Inferior parietal cortex (tissue), 1 donor: ENCODE measurements around the gene MED13L.
"Not testable (repeated sequence)": the region's sequence is repeated elsewhere in the genome, so short reads cannot be mapped to it uniquely, and the experiment has no call there.

Source experiments
- DNase-seq: peaks from one replicate; pipeline ENCODE4 v3.0.0-alpha.2; 2016; ENCODE audit errors: extremely low spot score

The MED13L gene

DNA sequence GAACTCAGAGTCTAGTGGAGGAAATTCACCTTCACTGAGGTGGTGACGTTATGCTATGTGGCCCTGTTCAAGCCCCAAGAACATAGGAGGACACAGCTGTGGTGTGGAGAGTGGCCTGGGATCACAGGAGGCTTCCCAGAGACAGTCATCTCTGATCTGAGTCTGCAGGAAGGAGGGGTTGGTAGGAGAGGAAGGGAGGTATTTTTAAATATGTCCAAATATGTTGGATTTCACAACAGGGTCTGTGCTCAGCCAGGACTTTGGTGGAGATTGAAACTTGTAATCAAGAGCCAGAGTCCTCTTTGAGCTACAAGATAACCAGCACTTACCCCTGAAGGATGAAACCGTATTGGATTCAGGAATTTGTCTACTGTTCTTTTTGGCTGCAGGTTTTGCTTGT lies 26.4 kb upstream of the MED13L start:
- DNase-seq, result no peak

DNA sequence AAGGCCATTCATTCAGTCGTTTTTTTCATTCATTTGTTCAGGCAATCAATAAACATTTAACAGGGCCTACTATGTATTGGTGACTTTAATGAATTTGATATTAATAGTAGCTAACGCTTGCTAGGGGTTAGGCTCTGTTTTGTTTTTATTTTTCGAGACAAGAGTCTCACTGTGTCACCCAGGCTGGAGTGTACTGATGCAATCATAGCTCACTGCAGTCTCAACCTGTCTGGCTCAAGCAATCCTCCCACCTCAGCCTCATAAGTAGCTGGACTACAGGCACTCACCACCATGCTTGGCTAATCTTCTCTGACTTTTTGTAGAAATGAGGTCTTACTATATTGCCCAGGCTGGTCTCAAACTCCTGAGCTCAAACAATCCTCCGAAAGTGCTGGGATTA lies 25.6 kb upstream of the MED13L start:
- no peak for DNase-seq

- no peak for DNase-seq
Measured at GRCh38 chr12:116302166-116303058, 24.9 kb upstream of the MED13L start.

- no peak for DNase-seq
Measured at GRCh38 chr12:116301621-116302020, 24.1 kb upstream of the MED13L start.

- DNase-seq, result no peak
Measured at GRCh38 chr12:116299665-116300328, 22.3 kb upstream of the MED13L start.

GRCh38 chr12:116299064-116299463 lies 21.6 kb upstream of the MED13L start:
- DNase-seq, result no peak

GRCh38 chr12:116298578-116298977 lies 21.1 kb upstream of the MED13L start:
- DNase-seq, result no peak

GRCh38 chr12:116297224-116297834 lies 19.8 kb upstream of the MED13L start:
- no peak for DNase-seq

DNA sequence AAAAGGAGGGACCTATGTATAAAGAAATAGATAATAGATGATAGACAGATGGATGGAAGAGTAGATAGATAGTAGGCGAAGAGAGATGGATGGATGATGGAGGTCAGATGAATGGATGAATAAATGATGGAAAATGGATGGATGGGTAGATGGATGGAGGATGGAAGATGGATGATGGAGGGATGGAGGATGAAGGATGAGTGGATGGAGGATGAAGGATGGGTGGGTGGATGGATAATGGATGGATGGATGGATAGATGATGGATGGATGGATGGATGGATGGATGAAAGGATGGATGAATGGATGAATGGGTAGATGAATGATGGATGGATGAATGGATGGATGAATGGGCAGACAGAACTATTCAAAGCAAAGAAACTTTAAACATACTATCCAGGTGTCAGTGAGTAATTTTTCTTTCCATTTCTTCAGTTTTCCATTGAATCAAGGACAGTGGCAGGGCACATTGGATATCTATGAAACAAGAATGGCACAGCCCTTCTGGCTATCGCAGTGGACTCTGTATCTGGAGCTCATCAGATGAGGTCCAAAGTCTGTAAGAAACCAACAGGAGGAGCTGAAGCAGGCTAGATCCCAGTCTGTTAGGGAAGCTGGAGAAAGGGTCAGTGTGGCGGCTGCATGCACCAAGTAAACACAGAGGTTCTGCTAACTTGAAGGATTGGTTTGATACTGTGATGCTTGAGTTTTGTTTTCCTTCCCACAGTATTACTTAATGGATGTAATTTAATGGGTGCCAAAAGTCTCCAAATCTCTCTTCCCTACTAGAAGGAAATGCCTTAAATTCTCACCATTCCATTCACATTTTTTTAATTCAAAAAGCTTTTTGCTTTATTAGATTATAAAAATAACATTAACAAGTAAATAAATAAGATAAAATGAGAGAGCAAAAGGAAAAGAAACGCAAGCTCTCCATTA lies 18.1 kb upstream of the MED13L start:
- DNase-seq, result no peak

GRCh38 chr12:116294454-116295165 lies 17.1 kb upstream of the MED13L start:
- DNase-seq, result no peak

DNA sequence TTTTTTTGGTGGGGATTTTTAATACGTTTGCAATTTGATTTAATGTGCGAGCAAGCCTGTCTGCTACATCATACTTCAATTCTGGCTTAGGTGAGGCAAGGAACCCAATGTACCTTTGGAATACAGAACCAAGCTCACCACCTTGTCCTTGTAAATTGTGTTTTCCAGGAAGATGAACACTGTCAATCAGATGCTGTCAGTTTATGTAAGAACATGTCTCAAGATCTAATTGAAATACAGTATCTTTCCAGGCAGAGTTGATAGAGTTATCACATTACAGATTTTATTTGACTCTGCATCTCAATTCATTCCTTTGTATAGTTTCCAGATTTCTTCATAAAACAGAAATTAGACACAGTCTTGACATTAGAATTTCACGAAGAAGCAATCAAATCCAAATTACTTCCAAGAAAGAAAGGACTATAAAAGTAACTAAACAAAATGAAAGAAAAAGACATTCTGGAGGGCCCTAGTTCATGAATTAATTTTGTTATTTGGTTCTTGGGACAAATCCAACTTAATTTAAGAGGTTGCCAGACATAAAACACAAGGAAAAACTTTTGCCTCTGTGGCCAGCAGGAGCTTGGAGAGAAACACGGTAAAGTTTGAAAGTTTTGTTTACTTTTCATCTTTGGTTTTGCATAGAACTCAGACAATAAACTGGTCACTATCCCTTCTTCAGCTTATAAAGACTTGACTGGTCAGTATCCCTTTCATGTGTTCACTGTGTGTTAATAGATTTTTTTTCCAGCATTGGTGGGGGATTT lies 16.4 kb upstream of the MED13L start:
- DNase-seq, result no peak

- DNase-seq, result no peak
Measured at GRCh38 chr12:116291218-116291617, 13.7 kb upstream of the MED13L start.

DNA sequence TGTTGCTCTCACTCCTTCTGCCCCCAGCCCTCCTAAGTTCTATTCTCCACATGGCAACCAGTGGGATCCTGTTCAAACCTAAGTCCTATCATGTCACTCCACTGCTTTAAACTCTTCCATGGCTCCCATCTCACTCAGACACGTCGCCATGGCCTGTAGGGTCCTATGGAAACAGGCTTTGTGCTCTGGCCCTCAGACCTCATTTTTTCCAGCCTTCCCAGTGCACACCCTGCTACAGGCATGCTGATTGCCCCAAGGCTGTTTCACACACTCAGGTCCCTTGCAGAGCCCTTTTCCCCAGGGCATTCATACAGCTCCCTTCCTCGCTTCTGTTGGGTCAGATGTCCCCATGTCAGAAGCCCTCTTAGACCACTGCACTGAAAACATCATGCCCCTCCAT lies 11.2 kb upstream of the MED13L start:
- DNase-seq, result no peak

DNA sequence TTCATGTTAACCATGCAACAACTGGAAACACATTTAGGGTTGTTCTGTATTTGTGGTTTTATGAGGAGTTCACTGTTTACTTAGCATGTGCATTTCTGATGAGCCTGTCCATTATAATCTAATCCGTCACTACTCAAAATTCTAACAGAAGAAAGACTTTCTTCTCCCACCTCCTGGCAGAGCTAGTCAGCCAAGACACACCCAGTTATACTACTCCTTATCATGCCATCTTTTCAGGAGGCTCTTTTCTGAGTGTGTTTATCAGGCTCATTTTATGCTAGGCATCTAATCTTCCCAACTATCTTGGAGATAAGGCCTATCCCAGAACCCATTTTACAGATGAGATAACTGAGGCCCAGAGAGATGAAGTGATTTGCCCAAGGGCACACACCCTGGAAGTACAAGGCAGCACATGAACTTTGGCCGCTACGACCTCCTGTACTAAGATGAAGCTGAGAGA lies 10.4 kb upstream of the MED13L start:
- DNase-seq, result no peak

- no peak for DNase-seq
Measured at GRCh38 chr12:116284396-116284795, 6.9 kb upstream of the MED13L start.

DNA sequence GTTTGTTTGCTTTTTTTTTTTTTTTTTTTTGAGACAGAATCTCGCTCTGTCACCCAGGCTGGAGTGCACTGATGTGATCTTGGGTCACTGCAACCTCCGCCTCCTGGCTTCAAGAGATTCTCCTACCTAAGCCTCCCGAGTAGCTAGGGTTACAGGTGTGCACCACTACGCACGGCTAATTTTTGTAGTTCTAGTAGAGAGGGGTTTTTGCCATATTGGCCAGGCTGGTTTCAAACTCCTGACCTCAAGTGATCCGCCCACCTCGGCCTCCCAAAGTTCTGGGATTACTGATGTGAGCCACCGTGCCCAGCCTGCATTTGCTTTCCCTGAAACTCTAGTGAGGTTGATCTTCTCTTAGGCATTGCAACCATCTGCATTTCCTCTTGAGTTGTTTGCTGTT lies 6.4 kb upstream of the MED13L start:
- DNase-seq, result not testable (repeated sequence)

DNA sequence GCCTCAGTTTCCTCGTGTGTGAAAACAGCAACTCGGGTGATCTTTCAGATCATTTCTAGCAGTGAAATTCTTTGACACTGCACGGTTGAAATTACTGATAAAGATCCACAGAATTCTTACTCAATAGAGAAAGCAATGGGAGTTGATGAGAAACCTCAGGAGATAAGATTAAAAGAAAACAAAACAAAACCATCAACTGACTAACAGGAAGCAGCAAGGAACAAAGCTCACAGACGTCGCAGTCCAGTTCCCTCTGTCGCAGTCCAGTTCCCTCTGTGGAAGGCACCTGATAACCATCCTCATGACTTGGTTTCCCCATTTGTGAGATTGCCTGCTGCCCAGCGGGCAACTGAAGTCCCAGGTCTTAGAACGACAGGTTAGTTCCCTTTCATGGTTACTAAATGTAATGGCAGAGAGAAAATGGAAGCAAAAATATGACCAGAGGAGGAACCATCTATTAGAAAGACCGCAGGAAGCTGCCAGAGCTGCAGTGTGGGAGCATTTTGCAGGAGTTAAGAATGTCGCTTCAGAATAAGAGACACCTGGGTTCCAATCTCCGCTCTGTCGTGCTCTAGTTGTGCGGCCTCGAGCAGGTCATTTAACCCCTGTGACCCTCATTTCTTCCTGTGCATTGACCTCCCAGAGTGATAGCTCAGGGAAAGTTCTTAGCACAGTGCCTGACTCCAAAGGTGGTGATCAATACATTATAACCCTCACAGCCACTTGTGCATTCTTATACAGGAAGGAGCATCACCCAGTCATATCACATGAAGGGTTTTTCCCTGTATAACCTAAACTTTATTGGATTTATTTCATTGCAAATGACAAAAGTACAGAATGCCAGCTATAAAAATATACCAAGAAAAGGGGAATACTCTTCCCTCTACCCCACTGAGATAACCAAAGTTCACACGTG lies 5.1 kb upstream of the MED13L start:
- DNase-seq, result no peak

DNA sequence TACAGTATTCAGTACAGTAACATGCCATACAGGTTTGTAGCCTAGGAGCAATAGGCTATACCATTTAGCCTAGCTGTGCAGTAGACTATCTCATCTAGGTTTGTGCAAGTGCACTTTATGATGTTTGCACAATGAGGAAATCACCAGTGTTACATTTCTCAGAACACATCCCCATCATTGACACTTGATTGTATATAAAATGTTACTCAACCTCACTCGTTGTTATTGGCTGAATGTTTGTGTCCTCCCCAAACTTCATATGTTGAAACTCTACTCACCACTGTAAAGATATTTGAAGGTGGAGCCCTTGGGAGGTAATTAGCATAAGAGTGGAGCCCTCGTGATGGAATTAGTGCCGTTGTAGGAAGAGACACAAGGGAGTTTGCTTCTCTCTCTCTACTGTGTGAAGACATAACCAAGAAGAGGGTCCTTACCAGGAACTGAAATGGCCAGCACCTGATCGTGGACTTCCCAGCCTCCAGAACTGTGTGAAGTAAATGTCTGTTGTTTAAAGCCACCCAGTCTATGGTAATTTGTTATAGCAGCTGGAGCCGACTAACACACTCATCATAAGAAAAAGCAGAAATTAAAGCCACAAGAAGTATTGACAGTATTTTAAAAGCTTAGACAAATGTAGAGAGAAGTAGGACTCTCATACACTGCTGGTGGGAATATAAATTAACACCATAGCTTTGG lies 3.2 kb upstream of the MED13L start:
- no peak for DNase-seq
